Skeletal muscle tissue (tissue), 4 donors: ENCODE measurements around the gene DCN. TPM values are rescaled to one million over a fixed set of nuclear protein-coding genes. Genes with fewer than 3 reads are reported as not detected.

ENCODE experiments used
- H3K27ac ChIP-seq: one replicate; pipeline ENCODE4 v1.7.0; 2013; ENCODE audit warnings: mild to moderate bottlenecking, low read depth, low read length, inconsistent platforms
- H3K27me3 ChIP-seq, 3 donors: one replicate each; pipeline ENCODE4 v1.7.0; 2013; ENCODE audit warnings: low read length in 3 of 3; ENCODE audit not compliant: control insufficient read depth in 3 of 3, insufficient read depth in 3 of 3
- H3K36me3 ChIP-seq, 3 donors: one replicate each; pipeline ENCODE4 v1.7.0; 2013; ENCODE audit warnings: low read length in 3 of 3; ENCODE audit not compliant: control insufficient read depth in 3 of 3, insufficient read depth in 3 of 3
- H3K4me1 ChIP-seq, 3 donors: one replicate each; pipeline ENCODE4 v1.7.0; 2013; ENCODE audit warnings: low read length in 3 of 3, mild to moderate bottlenecking in 3 of 3; ENCODE audit not compliant: control insufficient read depth in 3 of 3, insufficient read depth in 3 of 3
- H3K4me3 ChIP-seq, 3 donors: one replicate each; pipeline ENCODE4 v1.7.0; 2013; ENCODE audit warnings: low read length in 3 of 3
- H3K9ac ChIP-seq, 3 donors: one replicate each; pipeline ENCODE4 v1.7.0; 2013; ENCODE audit warnings: low read length in 3 of 3, mild to moderate bottlenecking in 3 of 3, moderate library complexity in 2 of 3, low read depth in 1 of 3
- H3K9me3 ChIP-seq, 3 donors: one replicate each; pipeline ENCODE4 v1.7.0; 2013; ENCODE audit warnings: low read length in 3 of 3; ENCODE audit not compliant: control insufficient read depth in 3 of 3
- total RNA-seq: library from RNA; depleted of rRNA; stranded (reverse); fragments of >200 nt; gene quantifications from one replicate; pipeline ENCODE4 v1.2.3, GENCODE V29; 2014
- donor health status: Osteomylitis.

DCN gene, protein sequence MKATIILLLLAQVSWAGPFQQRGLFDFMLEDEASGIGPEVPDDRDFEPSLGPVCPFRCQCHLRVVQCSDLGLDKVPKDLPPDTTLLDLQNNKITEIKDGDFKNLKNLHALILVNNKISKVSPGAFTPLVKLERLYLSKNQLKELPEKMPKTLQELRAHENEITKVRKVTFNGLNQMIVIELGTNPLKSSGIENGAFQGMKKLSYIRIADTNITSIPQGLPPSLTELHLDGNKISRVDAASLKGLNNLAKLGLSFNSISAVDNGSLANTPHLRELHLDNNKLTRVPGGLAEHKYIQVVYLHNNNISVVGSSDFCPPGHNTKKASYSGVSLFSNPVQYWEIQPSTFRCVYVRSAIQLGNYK
- 688 TPM for total RNA-seq

DNA sequence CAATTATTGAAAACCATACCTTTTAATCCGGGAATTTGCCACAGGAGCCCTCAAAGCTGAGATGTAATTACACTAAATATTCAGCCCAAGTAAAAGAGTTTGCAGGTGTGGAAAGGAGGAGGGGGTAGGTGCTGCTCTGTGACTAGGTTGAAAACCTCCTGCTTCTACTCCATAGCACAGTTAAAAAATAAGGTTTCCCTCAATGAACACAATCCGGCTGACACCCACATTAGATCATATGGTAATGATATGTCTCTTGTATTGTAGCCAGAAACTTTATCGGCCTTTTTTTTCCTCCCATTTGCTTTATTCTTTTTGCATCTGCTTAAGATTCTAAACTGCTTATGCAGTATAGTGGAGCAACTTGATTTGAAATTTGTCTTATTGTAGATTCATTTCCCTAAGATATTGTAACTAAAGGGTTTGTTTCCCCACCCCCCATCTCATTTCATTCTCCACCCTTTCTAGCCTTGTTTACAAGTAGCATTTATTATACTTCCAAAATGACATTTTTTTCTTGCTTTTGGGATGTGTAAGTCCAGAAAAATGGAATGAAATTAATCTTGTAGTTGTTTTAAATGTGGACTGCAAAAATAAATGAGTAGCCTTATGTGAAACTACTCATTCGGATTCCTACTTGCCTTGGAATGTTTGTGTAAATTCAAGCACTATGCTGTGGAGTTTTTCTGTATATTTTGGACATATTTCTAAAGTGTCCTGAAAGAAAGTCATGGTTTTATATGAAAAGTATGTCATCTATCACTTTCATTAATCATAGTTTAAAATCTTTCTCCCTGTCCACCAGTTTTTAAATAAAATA lies at the start of gene DCN:
Gene DCN, minus strand, starts transcription at position 182 of the 820 bp plus-strand sequence. CDS start 4,265 bp downstream, outside the sequence.
- peak within 1 kb of the TSS in 2 of 3 donors; percentile 20 to 52 for H3K9ac ChIP-seq
- no peaks in the 10 kb centered on the region for H3K36me3 ChIP-seq
- no peak within 1 kb of the TSS for H3K27ac ChIP-seq
- no peaks in the 10 kb centered on the region for H3K9me3 ChIP-seq
- H3K4me3 ChIP-seq = peak within 1 kb of the TSS in 1 of 3 donors; percentile 73
- no peaks in the 10 kb centered on the region for H3K27me3 ChIP-seq
- no peaks in the 10 kb centered on the region for H3K4me1 ChIP-seq

DNA sequence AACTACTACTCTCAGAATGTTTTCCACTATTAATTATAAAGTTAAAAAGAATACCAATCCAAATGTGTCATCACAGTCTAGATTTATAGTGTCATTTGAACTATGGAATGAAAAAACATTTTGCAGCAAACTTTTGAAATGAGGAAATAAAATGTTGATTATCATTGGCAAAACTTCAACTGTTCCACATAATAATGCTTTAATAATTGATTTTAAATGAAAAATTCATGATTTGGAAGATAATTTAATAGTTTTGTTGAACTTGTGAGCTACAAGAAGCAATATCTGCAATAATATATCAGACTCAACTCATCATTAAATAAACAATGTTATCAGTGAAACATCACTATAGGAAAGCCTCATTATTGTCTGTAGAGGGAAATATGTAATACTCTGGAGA lies 48.2 kb upstream of the DCN start:
- Histone ChIP-seq H3K27ac (no peak overlapping the region), H3K36me3 (no peaks in the 10 kb centered on the region), H3K4me1 (peaks cover 0 to under 1% (median 0%) of the 10 kb centered on the region in 3 donors), H3K9me3 (no peaks in the 10 kb centered on the region), H3K4me3 (no peak overlapping the region), H3K27me3 (no peaks in the 10 kb centered on the region), H3K9ac (no peak overlapping the region)

DNA sequence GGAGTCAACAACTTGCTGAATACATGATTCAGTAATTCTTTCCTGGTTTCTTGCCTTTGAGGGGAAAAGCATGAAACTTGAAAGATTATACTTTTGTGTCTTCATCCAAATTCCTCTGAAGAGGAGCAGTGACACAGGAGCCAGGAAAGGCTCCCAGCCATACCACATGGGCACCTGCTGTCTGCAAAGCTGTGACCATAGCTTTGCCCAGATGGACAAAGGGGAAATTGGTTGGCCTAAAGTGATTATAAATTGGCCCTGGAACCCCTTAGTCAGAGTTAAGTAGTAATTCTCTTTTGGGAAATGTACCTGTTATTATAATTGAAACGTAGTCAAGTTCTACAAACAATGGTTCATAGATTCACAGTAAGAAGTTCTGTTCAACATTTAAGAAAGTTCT lies 44.3 kb upstream of the DCN start:
- Histone ChIP-seq H3K36me3 (no peaks in the 10 kb centered on the region), H3K27me3 (no peaks in the 10 kb centered on the region), H3K9ac (no peak overlapping the region), H3K4me3 (no peak overlapping the region), H3K27ac (no peak overlapping the region), H3K9me3 (no peaks in the 10 kb centered on the region), H3K4me1 (peaks cover 0 to 2% (median 0%) of the 10 kb centered on the region in 3 donors)

DNA sequence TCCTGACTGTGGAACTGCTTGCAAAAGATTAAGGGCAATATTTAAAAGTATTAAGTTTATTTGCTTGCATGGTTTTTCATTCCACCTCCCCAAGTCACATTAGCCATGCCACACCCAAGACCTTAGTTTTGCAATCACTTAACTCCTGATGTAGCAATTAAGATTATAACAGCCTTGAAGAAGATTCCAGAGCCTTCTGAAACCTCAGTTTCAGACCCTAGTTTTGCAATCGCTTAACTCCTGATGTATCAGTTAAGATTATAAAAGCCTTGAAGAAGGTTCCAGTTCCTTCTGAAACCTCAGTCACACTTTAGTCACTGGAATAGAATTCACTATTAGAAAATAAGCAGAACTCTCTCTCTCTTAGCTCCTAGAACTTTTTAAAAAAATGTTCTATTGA lies 42.7 kb upstream of the DCN start:
- Histone ChIP-seq H3K9ac (no peak overlapping the region), H3K4me1 (peaks cover 0 to 2% (median 0%) of the 10 kb centered on the region in 3 donors), H3K4me3 (no peak overlapping the region), H3K36me3 (no peaks in the 10 kb centered on the region), H3K27ac (no peak overlapping the region), H3K9me3 (no peaks in the 10 kb centered on the region), H3K27me3 (no peaks in the 10 kb centered on the region)

DNA sequence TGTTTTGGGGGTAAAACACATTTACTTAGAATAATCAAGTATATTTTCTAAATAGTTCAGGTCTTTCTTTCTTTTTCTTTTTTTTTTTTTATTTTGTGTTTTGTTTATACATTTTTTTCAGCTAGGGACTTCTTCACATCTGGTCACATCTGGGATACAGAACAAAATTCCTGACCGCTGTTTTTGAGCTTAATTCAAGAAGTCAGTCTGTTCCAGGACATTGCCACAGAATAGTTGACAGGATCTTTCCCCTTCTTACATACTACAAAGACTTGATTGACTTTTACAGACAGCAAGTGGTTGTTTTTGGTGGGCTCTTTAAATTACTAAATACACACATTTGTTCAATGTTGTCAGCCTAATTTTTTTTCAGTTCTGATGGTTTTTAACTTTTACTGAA lies 41.8 kb upstream of the DCN start:
- H3K4me3 ChIP-seq = no peak overlapping the region
- no peaks in the 10 kb centered on the region for H3K36me3 ChIP-seq
- H3K4me1 ChIP-seq = peaks cover 0 to 2% (median 0%) of the 10 kb centered on the region in 3 donors
- no peaks in the 10 kb centered on the region for H3K27me3 ChIP-seq
- no peaks in the 10 kb centered on the region for H3K9me3 ChIP-seq
- H3K9ac ChIP-seq = no peak overlapping the region
- H3K27ac ChIP-seq = no peak overlapping the region

DNA sequence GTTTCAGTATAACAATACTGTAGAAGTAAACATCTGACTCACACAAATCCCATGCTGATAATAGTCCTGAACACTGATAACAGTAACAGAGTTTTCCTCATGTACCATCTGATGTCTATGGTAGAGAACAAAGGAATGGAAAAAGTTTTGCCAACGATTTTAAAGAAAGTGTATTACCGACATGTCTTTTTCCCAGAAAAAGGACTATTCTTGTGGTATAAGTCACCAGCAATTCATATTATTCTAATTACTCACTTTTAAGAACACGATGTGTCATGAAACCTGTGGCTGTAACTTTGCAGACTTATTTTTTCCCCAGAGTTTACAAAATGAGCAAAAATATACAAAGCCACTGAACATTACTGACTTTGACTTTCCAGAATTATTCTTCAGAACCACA lies 40.1 kb upstream of the DCN start:
- Histone ChIP-seq H3K9ac (no peak overlapping the region), H3K4me1 (peaks cover 0 to 2% (median 0%) of the 10 kb centered on the region in 3 donors), H3K27ac (no peak overlapping the region), H3K9me3 (no peaks in the 10 kb centered on the region), H3K36me3 (no peaks in the 10 kb centered on the region), H3K27me3 (no peaks in the 10 kb centered on the region), H3K4me3 (no peak overlapping the region)

DNA sequence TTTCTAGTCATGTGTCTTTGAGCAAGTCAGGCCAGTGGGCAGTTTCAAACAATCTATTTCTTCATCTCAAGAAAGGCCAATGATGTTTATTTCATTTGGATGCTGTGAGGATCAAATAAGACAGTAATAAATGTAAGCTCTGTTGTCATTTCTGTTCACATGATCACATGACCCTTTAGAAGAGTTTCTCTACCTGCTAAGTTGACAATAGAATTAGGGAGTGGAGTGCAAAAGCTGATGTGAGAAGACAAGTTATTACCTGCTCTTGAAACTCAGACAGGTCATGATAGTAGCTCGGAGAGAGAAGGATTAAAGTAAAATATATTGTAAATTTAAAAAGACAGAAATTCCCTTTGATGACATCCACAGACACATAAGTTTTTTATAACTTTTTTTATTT lies 37.3 kb upstream of the DCN start:
- no peak overlapping the region for H3K9ac ChIP-seq
- no peaks in the 10 kb centered on the region for H3K27me3 ChIP-seq
- H3K27ac ChIP-seq = no peak overlapping the region
- H3K4me3 ChIP-seq = no peak overlapping the region
- H3K9me3 ChIP-seq = no peaks in the 10 kb centered on the region
- no peaks in the 10 kb centered on the region for H3K4me1 ChIP-seq
- H3K36me3 ChIP-seq = no peaks in the 10 kb centered on the region

DNA sequence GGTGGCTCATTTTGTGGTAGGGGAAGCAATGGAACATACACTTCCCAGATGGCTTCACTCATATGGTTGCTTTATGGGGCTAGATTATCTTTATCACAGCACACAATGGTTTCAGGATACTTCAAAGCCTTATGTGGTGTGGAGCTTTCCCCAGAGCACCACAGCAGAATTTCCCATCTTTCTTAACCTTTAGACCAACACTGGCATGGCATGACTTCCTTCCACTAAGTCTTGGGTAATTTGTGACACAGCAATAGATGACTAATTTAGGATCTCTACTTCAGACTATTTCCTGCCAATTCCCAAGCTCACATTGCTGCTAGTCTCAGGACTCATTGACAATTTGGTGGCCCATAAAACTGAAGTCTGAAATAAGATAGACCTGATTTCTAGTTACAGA lies 36.9 kb upstream of the DCN start:
- H3K27ac ChIP-seq = no peak overlapping the region
- no peak overlapping the region for H3K9ac ChIP-seq
- no peak overlapping the region for H3K4me3 ChIP-seq
- H3K36me3 ChIP-seq = no peaks in the 10 kb centered on the region
- no peaks in the 10 kb centered on the region for H3K27me3 ChIP-seq
- H3K9me3 ChIP-seq = no peaks in the 10 kb centered on the region
- no peaks in the 10 kb centered on the region for H3K4me1 ChIP-seq

DNA sequence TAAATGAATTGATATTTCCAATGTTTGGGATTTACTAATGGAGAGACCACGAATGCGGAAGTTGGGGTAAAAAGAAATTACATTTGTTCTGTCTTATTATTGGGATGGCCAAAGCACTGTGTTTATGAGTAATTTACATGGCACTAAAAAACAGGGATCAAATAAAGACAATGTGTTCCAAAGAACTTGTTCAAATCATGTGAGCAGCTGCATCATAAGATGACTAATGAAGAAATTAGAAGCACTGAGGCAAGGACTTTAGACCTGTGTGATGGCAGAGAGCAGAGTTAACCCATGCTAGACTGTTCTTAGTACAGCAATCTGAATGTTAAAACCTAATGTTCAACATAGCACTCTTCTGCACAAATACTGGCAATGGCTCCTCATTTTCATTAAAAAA lies 34.3 kb upstream of the DCN start:
- H3K36me3 ChIP-seq = no peaks in the 10 kb centered on the region
- H3K4me1 ChIP-seq = no peaks in the 10 kb centered on the region
- H3K9me3 ChIP-seq = no peaks in the 10 kb centered on the region
- no peaks in the 10 kb centered on the region for H3K27me3 ChIP-seq
- no peak overlapping the region for H3K4me3 ChIP-seq
- H3K9ac ChIP-seq = no peak overlapping the region
- H3K27ac ChIP-seq = no peak overlapping the region

DNA sequence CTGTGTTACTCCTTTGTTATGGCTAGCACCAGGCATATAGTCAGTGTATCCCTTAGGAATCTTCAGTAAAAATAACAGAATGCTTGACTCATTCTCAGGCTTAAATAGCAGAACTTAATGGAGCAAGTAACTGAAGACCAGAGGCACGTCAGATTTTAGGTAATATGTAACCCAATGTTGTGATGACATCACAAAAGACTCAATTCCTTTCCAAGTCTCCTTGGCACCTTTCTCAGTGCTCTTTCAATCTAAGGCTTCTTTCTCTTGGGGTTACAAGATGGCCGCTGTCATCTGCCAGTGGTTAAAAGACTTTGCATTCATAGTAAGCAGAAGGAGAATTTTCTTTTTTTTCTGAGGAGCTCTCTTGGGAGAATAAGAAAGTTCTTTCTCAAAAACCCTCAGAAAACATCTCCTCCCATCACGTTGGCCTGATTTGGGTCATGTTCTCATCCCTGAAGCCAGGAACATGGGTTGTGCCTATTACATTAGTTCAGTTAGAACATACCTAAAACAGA lies 33.4 kb upstream of the DCN start:
- Histone ChIP-seq H3K9me3 (no peaks in the 10 kb centered on the region), H3K27ac (no peak overlapping the region), H3K9ac (no peak overlapping the region), H3K4me1 (no peaks in the 10 kb centered on the region), H3K4me3 (no peak overlapping the region), H3K27me3 (no peaks in the 10 kb centered on the region), H3K36me3 (no peaks in the 10 kb centered on the region)
